ENCODE measurements around the gene NUDC.

NUDC gene

GRCh38 chr1:26991310-26992116 lies 70.0 kb downstream of the NUDC start:
- DNase-seq (ENCODE audit: low spot score) = peak; percentile 68
- TF ChIP-seq CTCF (IDR thresholded peaks at IDR 0.05; ENCODE audit: borderline replicate concordance, control extremely low read depth, extremely low read depth, insufficient read depth, missing control alignments) = no peak
- in situ Hi-C loops (cut with MboI; ENCODE audit: low sequenced_read_pairs, unreplicated experiment) = no loop called here

GRCh38 chr1:26993237-26994019 lies 71.9 kb downstream of the NUDC start, which contains the start of gene TRNP1:
Gene TRNP1, plus strand, starts transcription at chr1:26993692. Its CDS starts 95 bp downstream, at chr1:26993787.
- no peak for TF ChIP-seq CTCF (IDR thresholded peaks at IDR 0.05; ENCODE audit: borderline replicate concordance, control extremely low read depth, extremely low read depth, insufficient read depth, missing control alignments)
- in situ Hi-C loops (cut with MboI; ENCODE audit: low sequenced_read_pairs, unreplicated experiment) = no loop called here
- peak; percentile 96 for DNase-seq (ENCODE audit: low spot score)

- peak; percentile 64 for DNase-seq (ENCODE audit: low spot score)
- in situ Hi-C loops (cut with MboI; ENCODE audit: low sequenced_read_pairs, unreplicated experiment) = no loop called here
- TF ChIP-seq CTCF (IDR thresholded peaks at IDR 0.05; ENCODE audit: borderline replicate concordance, control extremely low read depth, extremely low read depth, insufficient read depth, missing control alignments) = no peak
Measured at GRCh38 chr1:26994020-26994786, 72.7 kb downstream of the NUDC start.

GRCh38 chr1:26994787-26995517 lies 73.4 kb downstream of the NUDC start:
- in situ Hi-C loops (cut with MboI; ENCODE audit: low sequenced_read_pairs, unreplicated experiment) = no loop called here
- no peak for TF ChIP-seq CTCF (IDR thresholded peaks at IDR 0.05; ENCODE audit: borderline replicate concordance, control extremely low read depth, extremely low read depth, insufficient read depth, missing control alignments)
- DNase-seq (ENCODE audit: low spot score) = no peak

- DNase-seq (ENCODE audit: low spot score) = no peak
Measured at GRCh38 chr1:26996024-26996423, 74.5 kb downstream of the NUDC start.

More at GRCh38 chr1:26996024-26996423, 74.5 kb downstream of the NUDC start:
- in situ Hi-C loops (cut with MboI; ENCODE audit: low sequenced_read_pairs, unreplicated experiment) = no loop called here
- TF ChIP-seq CTCF (IDR thresholded peaks at IDR 0.05; ENCODE audit: borderline replicate concordance, control extremely low read depth, extremely low read depth, insufficient read depth, missing control alignments) = no peak

Data from GM13976 (cell line).